ENCODE measurements around the gene VAMP7. TPM values are rescaled to one million over a fixed set of nuclear protein-coding genes. Genes with fewer than 3 reads are reported as not detected.
A peak's percentile ranks its signal among the peaks of the same experiment; 100 is the strongest.
"Not testable (repeated sequence)": the region's sequence is repeated elsewhere in the genome, so short reads cannot be mapped to it uniquely, and the experiment has no call there.

The VAMP7 gene, protein sequence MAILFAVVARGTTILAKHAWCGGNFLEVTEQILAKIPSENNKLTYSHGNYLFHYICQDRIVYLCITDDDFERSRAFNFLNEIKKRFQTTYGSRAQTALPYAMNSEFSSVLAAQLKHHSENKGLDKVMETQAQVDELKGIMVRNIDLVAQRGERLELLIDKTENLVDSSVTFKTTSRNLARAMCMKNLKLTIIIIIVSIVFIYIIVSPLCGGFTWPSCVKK
- total RNA-seq (2014; rRNA removed; shearing (Covaris generic)) = 68.0 and 86.1 TPM in 2 replicates

- H3K36me3 ChIP-seq = 0 out of 2 replicates have a peak, but pooled peaks cover 9% of the 10 kb centered on the region
- H3K27ac ChIP-seq = peak within 1 kb of the TSS; percentile 73
- H3K4me3 ChIP-seq = peak within 1 kb of the TSS; percentile 63
- no peaks in the 10 kb centered on the region for H3K27me3 ChIP-seq (replicated peaks)
- no peaks in the 10 kb centered on the region for H3K4me1 ChIP-seq (replicated peaks)
- peak; percentile 81 to 87 for DNase-seq (ENCODE audit: low read depth in 1 of 2, low spot score in 2 of 2)
- no peaks in the 10 kb centered on the region for H3K9me3 ChIP-seq (replicated peaks)
Observed at GRCh38 chrX:155881158-155881993, at the start of gene VAMP7. Gene VAMP7 (plus strand): TSS chrX:155881345. CDS start chrX:155889467, 8,122 bp downstream.

- Histone ChIP-seq H3K9me3 (replicated peaks) (no peaks in the 10 kb centered on the region), H3K27me3 (replicated peaks) (no peaks in the 10 kb centered on the region), H3K4me1 (replicated peaks) (no peaks in the 10 kb centered on the region), H3K27ac (no peak overlapping the region), H3K36me3 (no peaks in the 10 kb centered on the region), H3K4me3 (no peak overlapping the region)
- no peak for DNase-seq (ENCODE audit: low read depth in 1 of 2, low spot score in 2 of 2)
Observed at GRCh38 chrX:155841232-155841631, 39.9 kb upstream of the VAMP7 start.

DNA sequence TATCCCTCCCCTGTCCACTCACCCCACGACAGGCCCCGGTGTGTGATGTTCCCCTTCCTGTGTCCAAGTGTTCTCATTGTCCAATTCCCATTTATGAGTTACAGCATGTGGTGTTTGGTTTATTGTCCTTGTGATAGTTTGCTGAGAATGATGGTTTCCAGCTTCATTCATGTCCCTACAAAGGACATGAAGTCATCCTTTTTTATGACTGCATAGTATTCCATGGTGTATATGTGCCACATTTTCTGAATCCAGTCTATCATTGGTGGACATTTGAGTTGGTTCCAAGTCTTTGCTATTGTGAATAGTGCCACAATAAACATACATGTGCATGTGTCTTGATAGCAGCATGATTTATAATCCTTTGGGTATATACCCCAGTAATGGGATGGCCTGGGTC is 29.4 kb upstream of the VAMP7 start:
- DNase-seq (ENCODE audit: low read depth in 1 of 2, low spot score in 2 of 2); H3K9me3 ChIP-seq (replicated peaks); H3K4me1 ChIP-seq (replicated peaks); H3K27me3 ChIP-seq (replicated peaks); H3K4me3 ChIP-seq; H3K36me3 ChIP-seq; H3K27ac ChIP-seq: not testable (repeated sequence)

- Histone ChIP-seq H3K4me3 (no peak overlapping the region), H3K27me3 (replicated peaks) (no peaks in the 10 kb centered on the region), H3K27ac (no peak overlapping the region), H3K36me3 (no peaks in the 10 kb centered on the region), H3K9me3 (replicated peaks) (no peaks in the 10 kb centered on the region), H3K4me1 (replicated peaks) (0 out of 2 replicates have a peak, but pooled peaks cover 4% of the 10 kb centered on the region)
- DNase-seq (ENCODE audit: low read depth in 1 of 2, low spot score in 2 of 2) = peak in 1 of 2 experiments; percentile 14
Observed at GRCh38 chrX:155857561-155857960, 23.6 kb upstream of the VAMP7 start.

GRCh38 chrX:155864655-155865054 is 16.5 kb upstream of the VAMP7 start:
- no peak for DNase-seq (ENCODE audit: low read depth in 1 of 2, low spot score in 2 of 2)
- H3K36me3 ChIP-seq = no peaks in the 10 kb centered on the region
- no peaks in the 10 kb centered on the region; the same call in 1 of the 2 replicates for H3K27me3 ChIP-seq (replicated peaks)

DNA sequence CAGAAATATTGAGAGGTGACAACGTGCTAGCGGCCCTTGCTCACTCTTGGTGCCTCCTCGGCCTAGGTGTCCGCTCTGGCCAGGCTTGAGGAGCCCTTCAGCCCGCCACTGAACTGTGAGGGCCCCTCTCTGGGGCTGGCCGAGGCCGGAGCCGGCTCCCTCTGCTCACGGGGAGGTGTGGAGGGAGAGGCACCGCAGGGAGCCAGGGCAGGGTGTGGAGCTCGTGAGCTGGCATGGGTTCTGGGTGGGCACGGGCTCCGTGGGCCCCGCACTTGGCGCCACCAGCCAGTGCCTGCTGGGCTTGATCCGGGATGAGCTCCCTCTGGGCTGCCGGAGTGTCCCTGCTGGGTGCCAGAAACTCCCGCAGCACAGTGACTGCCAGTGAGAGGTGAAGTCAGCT is 16.0 kb upstream of the VAMP7 start:
- no peak for DNase-seq (ENCODE audit: low read depth in 1 of 2, low spot score in 2 of 2)
- Histone ChIP-seq H3K4me3 (no peak overlapping the region), H3K4me1 (replicated peaks) (no peaks in the 10 kb centered on the region), H3K36me3 (no peaks in the 10 kb centered on the region), H3K27me3 (replicated peaks) (no peaks in the 10 kb centered on the region; the same call in 1 of the 2 replicates), H3K27ac (no peak overlapping the region), H3K9me3 (replicated peaks) (no peaks in the 10 kb centered on the region; the same call in 1 of the 2 replicates)

More at GRCh38 chrX:155864655-155865054, 16.5 kb upstream of the VAMP7 start:
- H3K4me1 ChIP-seq (replicated peaks) = no peaks in the 10 kb centered on the region
- H3K4me3 ChIP-seq = no peak overlapping the region
- no peaks in the 10 kb centered on the region; the same call in 1 of the 2 replicates for H3K9me3 ChIP-seq (replicated peaks)
- H3K27ac ChIP-seq = no peak overlapping the region

- no peaks in the 10 kb centered on the region; the same call in 1 of the 2 replicates for H3K27me3 ChIP-seq (replicated peaks)
- no peak overlapping the region for H3K4me3 ChIP-seq
- no peaks in the 10 kb centered on the region; the same call in 1 of the 2 replicates for H3K9me3 ChIP-seq (replicated peaks)
- no peak overlapping the region for H3K27ac ChIP-seq
- no peaks in the 10 kb centered on the region for H3K4me1 ChIP-seq (replicated peaks)
- DNase-seq (ENCODE audit: low read depth in 1 of 2, low spot score in 2 of 2) = no peak
- no peaks in the 10 kb centered on the region for H3K36me3 ChIP-seq
Observed at GRCh38 chrX:155867821-155868220, 13.3 kb upstream of the VAMP7 start.

- H3K9me3 ChIP-seq (replicated peaks) = no peaks in the 10 kb centered on the region; the same call in 1 of the 2 replicates
- H3K4me1 ChIP-seq (replicated peaks) = no peaks in the 10 kb centered on the region
- DNase-seq (ENCODE audit: low read depth in 1 of 2, low spot score in 2 of 2) = no peak
- no peak overlapping the region for H3K27ac ChIP-seq
- no peaks in the 10 kb centered on the region for H3K36me3 ChIP-seq
- no peaks in the 10 kb centered on the region; the same call in 1 of the 2 replicates for H3K27me3 ChIP-seq (replicated peaks)
- H3K4me3 ChIP-seq = no peak overlapping the region
Observed at GRCh38 chrX:155870958-155871357, 10.2 kb upstream of the VAMP7 start.

DNA sequence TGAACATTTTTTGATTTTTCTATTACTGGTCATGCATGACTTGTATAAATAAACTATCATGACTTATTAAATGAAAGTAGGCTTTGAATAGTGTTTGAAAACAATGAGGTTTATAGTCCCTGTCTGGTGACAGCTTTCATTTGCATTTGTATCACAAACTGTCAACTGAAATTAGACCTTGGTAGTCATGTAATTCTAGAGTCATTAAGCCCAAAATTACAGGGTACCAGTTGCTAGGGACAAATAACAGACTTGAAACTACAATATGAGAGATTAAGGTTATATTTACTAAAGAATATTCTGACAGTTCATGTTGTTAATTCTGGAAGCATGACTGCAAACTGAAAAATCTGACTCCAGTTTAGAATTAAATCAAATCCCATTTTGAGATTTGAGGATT is 9.2 kb upstream of the VAMP7 start:
- no peaks in the 10 kb centered on the region; the same call in 1 of the 2 replicates for H3K9me3 ChIP-seq (replicated peaks)
- H3K27ac ChIP-seq = no peak overlapping the region
- no peaks in the 10 kb centered on the region for H3K36me3 ChIP-seq
- H3K27me3 ChIP-seq (replicated peaks) = no peaks in the 10 kb centered on the region; the same call in 1 of the 2 replicates
- no peak overlapping the region for H3K4me3 ChIP-seq
- no peak for DNase-seq (ENCODE audit: low read depth in 1 of 2, low spot score in 2 of 2)
- H3K4me1 ChIP-seq (replicated peaks) = no peaks in the 10 kb centered on the region

DNA sequence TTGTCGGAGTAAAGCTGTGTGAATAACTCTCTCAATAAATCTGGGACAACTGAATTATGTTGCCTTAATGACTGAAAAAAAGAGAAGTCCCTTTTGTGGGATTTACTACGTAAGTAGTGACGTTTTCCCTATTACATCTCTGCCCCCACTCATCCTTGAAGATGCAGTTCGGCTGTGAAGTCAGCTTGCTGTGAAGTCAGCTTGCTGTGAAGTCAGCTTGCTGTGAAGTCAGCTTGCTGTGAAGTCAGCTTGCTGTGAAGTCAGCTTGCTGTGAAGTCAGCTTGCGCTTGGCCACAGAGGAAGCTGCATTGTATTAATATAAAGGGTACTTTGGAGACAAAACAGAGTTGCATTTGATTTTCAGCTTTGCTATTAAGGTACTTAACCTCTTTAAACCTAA is 8.0 kb upstream of the VAMP7 start:
- Histone ChIP-seq H3K36me3 (no peaks in the 10 kb centered on the region), H3K9me3 (replicated peaks) (no peaks in the 10 kb centered on the region; the same call in 1 of the 2 replicates), H3K4me1 (replicated peaks) (no peaks in the 10 kb centered on the region), H3K27ac (no peak overlapping the region), H3K27me3 (replicated peaks) (no peaks in the 10 kb centered on the region; the same call in 1 of the 2 replicates), H3K4me3 (no peak overlapping the region)
- DNase-seq (ENCODE audit: low read depth in 1 of 2, low spot score in 2 of 2) = no peak

- Histone ChIP-seq H3K4me3 (no peak overlapping the region), H3K36me3 (no peaks in the 10 kb centered on the region), H3K27ac (no peak overlapping the region), H3K9me3 (replicated peaks) (no peaks in the 10 kb centered on the region), H3K4me1 (replicated peaks) (no peaks in the 10 kb centered on the region), H3K27me3 (replicated peaks) (no peaks in the 10 kb centered on the region; the same call in 1 of the 2 replicates)
- no peak for DNase-seq (ENCODE audit: low read depth in 1 of 2, low spot score in 2 of 2)
Observed at GRCh38 chrX:155874571-155875244, 6.4 kb upstream of the VAMP7 start.

DNA sequence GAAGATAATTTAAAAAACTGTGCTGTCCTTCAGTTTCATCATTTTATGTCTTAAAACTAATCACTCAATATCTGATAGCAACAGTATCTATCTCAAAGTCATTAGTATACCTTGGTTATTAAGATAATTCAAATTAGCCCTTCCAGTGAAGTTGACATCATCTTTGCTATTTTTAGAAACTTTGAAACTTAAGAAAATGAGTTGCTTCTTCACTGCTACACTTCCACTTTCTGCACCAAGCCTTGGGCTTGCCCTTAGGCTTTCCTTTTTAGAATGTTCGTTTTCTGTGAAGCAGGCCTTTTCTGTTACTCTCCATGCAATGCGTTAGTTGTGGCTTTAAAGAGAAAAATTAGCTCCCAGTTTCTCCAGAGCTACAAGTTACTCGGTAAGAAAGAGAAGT is 4.4 kb upstream of the VAMP7 start:
- Histone ChIP-seq H3K4me3 (no peak overlapping the region), H3K27me3 (replicated peaks) (no peaks in the 10 kb centered on the region; the same call in 1 of the 2 replicates), H3K27ac (no peak overlapping the region), H3K9me3 (replicated peaks) (no peaks in the 10 kb centered on the region), H3K4me1 (replicated peaks) (no peaks in the 10 kb centered on the region), H3K36me3 (no peaks in the 10 kb centered on the region)
- DNase-seq (ENCODE audit: low read depth in 1 of 2, low spot score in 2 of 2) = no peak

DNA sequence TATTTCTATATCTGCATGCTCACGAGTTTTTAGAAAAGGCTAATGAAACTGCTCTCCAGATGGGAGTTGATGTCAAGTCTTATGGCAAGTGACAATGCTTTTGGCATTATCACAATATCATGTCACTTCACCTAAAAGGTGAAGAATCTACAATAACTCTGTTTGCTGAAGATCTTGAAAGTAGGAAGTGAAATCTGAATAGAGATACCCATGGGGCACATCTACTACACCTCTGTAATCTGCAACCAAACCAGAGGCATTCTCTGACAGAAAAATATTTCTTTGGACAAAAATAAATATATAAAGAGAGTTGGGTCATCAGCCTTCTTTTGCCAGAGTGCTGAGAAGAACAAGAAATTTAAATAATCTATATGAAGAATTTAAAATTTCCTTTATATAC is 3.9 kb upstream of the VAMP7 start:
- Histone ChIP-seq H3K27ac (no peak overlapping the region), H3K4me1 (replicated peaks) (no peaks in the 10 kb centered on the region), H3K4me3 (no peak overlapping the region), H3K36me3 (no peaks in the 10 kb centered on the region), H3K27me3 (replicated peaks) (no peaks in the 10 kb centered on the region; the same call in 1 of the 2 replicates), H3K9me3 (replicated peaks) (no peaks in the 10 kb centered on the region)
- DNase-seq (ENCODE audit: low read depth in 1 of 2, low spot score in 2 of 2) = no peak

Data from SJSA1 (cell line).